ENCODE results near the gene PGM2. TPM values are rescaled to one million over a fixed set of nuclear protein-coding genes. Genes with fewer than 3 reads are reported as not detected.

PGM2 gene
- total RNA-seq, 1 experiment from 2014 or later, result 37.0 TPM

DNA sequence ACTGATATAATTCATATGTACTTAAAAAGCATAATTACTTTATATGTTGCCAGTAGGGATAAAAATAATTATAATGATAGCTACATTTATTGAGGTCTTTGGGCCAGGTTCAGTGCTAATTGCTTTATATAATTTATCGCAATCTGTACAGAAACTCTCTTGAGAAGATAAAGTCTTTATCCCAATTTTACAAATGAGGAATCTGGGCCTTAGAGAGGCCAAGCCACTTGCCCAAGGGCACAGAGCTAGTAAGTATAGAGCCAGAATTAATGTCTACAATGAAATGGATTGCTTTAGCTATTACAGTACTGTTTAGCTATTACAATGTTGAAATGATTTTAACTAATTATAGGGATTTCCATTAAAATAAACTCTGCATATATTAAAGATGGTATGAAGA is 33.8 kb downstream of the PGM2 start:
- Histone ChIP-seq H3K27ac (no peak overlapping the region), H3K4me3 (no peak overlapping the region), H3K9me3 (replicated peaks) (no peaks in the 10 kb centered on the region), H3K4me1 (no peaks in the 10 kb centered on the region), H3K36me3 (peaks cover 24% of the 10 kb centered on the region), H3K27me3 (no peaks in the 10 kb centered on the region)
- DNase-seq, result no peak

DNA sequence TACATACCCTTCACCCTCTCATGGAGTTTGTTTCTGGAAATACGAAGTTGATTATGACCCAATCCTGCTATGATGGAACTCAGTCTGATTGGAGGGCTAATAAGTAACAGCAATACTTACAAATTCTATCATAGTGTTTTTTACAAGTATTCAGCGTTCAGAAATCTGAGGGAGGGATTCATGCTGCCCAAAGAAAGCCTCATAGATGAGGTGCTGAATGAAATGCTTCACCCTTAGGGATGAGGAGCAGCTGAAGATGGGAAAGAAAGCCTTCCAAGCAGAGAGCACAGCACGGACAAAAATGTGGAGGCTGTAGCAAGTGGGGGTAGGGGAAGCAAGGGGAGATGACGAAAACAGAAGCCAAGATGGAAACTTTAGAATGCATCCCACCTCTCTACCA is 36.5 kb downstream of the PGM2 start:
- H3K36me3 ChIP-seq, result peaks cover 13% of the 10 kb centered on the region
- H3K27me3 ChIP-seq, result no peaks in the 10 kb centered on the region
- DNase-seq, result no peak
- H3K9me3 ChIP-seq (replicated peaks), result no peaks in the 10 kb centered on the region
- H3K27ac ChIP-seq, result no peak overlapping the region
- no peak overlapping the region for H3K4me3 ChIP-seq
- no peaks in the 10 kb centered on the region for H3K4me1 ChIP-seq

DNA sequence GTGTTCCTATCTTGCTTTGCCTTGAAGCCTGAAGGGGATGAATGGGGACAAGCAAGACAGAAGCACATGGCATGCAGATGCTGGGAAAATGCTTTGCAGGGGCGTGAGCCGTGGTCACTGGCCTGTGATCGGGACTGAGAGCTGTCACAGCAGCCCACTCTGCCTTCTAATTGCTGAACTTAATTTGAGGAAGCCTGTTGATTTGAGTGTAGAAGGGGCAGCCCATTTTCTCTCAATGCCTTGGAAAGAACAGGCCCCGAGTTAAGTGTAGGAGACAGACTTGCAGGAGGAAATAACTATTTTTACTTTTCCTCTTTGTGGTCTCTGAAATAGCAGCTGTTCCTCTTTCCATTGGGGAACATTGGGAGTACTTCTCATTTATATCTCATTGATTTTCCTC is 38.3 kb downstream of the PGM2 start:
- DNase-seq, result no peak
- H3K9me3 ChIP-seq (replicated peaks), result no peaks in the 10 kb centered on the region

GRCh38 chr4:37865450-37865849 is 39.0 kb downstream of the PGM2 start:
- Histone ChIP-seq H3K27ac (no peak overlapping the region), H3K4me3 (no peak overlapping the region), H3K4me1 (no peaks in the 10 kb centered on the region), H3K36me3 (peaks cover 13% of the 10 kb centered on the region), H3K9me3 (replicated peaks) (no peaks in the 10 kb centered on the region), H3K27me3 (no peaks in the 10 kb centered on the region)
- DNase-seq, result no peak

More for the DNA sequence above, 38.3 kb downstream of the PGM2 start:
- Histone ChIP-seq H3K4me3 (no peak overlapping the region), H3K36me3 (peaks cover 13% of the 10 kb centered on the region), H3K27me3 (no peaks in the 10 kb centered on the region), H3K27ac (no peak overlapping the region), H3K4me1 (no peaks in the 10 kb centered on the region)

GRCh38 chr4:37867102-37867501 is 40.6 kb downstream of the PGM2 start:
- Histone ChIP-seq H3K27me3 (no peaks in the 10 kb centered on the region), H3K27ac (no peak overlapping the region), H3K36me3 (peaks cover 10% of the 10 kb centered on the region), H3K4me3 (no peak overlapping the region), H3K4me1 (no peaks in the 10 kb centered on the region), H3K9me3 (replicated peaks) (no peaks in the 10 kb centered on the region)
- no peak for DNase-seq

DNA sequence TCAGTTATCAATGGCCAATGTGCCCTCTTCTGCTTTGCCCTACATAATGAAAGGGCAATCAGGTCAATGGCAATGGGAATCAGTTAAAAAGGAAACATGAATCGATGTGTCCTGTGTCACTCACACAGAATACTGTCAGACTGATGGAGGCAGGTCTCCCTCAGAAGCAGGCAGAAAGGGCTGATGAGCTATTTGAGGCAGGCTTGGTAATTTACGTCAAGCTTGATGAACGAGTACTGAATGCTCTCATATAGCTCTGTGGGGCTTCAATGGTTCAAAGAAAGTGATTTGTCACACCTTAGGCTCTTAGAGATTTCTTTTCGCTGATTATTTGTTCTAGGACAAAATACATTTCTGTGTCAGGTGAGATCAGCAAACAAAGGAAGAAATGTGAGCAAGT is 41.8 kb downstream of the PGM2 start:
- Histone ChIP-seq H3K9me3 (replicated peaks) (no peaks in the 10 kb centered on the region), H3K27me3 (no peaks in the 10 kb centered on the region), H3K4me3 (no peak overlapping the region), H3K36me3 (no peaks in the 10 kb centered on the region), H3K27ac (no peak overlapping the region), H3K4me1 (no peaks in the 10 kb centered on the region)
- DNase-seq, result no peak

GRCh38 chr4:37872310-37872988 is 46.0 kb downstream of the PGM2 start:
- Histone ChIP-seq H3K27me3 (no peaks in the 10 kb centered on the region), H3K9me3 (replicated peaks) (no peaks in the 10 kb centered on the region), H3K4me1 (no peaks in the 10 kb centered on the region), H3K36me3 (no peaks in the 10 kb centered on the region), H3K4me3 (no peak overlapping the region), H3K27ac (no peak overlapping the region)
- no peak for DNase-seq

DNA sequence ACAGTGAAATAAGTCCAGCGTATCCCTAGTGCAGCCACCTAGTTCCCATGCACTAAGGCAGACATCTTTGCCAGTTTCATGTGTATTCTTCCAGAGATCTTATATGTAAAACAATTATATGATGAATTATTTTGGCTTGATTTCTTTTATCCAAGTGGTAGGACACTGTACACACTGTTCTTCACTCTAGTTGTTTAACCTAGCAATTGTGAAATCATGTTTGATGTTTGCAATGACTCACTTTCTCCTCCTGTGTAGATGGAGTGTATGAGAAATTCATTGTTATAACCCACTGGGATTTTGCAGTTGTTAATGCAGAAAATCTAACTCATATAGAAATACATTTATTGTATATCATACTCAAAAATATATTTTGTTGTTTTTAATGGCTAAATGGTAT is 46.9 kb downstream of the PGM2 start:
- H3K27ac ChIP-seq, result no peak overlapping the region
- no peaks in the 10 kb centered on the region for H3K9me3 ChIP-seq (replicated peaks)
- H3K27me3 ChIP-seq, result no peaks in the 10 kb centered on the region
- H3K4me1 ChIP-seq, result no peaks in the 10 kb centered on the region
- H3K36me3 ChIP-seq, result no peaks in the 10 kb centered on the region
- DNase-seq, result no peak
- no peak overlapping the region for H3K4me3 ChIP-seq

- Histone ChIP-seq H3K27me3 (no peaks in the 10 kb centered on the region), H3K36me3 (no peaks in the 10 kb centered on the region), H3K4me3 (no peak overlapping the region), H3K9me3 (replicated peaks) (no peaks in the 10 kb centered on the region), H3K27ac (no peak overlapping the region), H3K4me1 (no peaks in the 10 kb centered on the region)
- no peak for DNase-seq
Observed at GRCh38 chr4:37876156-37876555, 49.7 kb downstream of the PGM2 start.

GRCh38 chr4:37879365-37879764 is 52.9 kb downstream of the PGM2 start:
- H3K4me3 ChIP-seq, result no peak overlapping the region
- H3K9me3 ChIP-seq (replicated peaks), result no peaks in the 10 kb centered on the region
- no peak for DNase-seq
- H3K27ac ChIP-seq, result no peak overlapping the region
- no peaks in the 10 kb centered on the region for H3K36me3 ChIP-seq
- H3K4me1 ChIP-seq, result no peaks in the 10 kb centered on the region
- no peaks in the 10 kb centered on the region for H3K27me3 ChIP-seq

DNA sequence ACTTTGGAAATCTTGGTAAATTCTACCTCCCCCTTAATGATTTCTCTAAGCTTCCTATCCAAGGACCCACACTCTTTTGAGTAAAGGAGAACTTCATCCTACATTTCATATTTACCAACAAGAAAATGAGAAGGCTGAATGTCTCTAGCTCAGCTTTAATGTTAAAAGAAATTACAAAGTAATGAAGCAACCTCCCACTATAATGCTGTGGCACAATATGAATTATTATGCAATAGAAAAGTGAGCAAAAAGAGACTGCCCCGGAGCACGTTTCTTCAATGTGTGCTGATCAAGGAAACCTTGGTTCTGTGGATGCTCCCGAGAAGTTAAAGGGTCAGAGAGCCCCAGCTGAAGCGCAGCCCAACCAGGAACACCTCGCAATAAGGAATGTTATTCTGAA is 55.3 kb downstream of the PGM2 start:
- H3K36me3 ChIP-seq, result no peaks in the 10 kb centered on the region
- no peak for DNase-seq

DNA sequence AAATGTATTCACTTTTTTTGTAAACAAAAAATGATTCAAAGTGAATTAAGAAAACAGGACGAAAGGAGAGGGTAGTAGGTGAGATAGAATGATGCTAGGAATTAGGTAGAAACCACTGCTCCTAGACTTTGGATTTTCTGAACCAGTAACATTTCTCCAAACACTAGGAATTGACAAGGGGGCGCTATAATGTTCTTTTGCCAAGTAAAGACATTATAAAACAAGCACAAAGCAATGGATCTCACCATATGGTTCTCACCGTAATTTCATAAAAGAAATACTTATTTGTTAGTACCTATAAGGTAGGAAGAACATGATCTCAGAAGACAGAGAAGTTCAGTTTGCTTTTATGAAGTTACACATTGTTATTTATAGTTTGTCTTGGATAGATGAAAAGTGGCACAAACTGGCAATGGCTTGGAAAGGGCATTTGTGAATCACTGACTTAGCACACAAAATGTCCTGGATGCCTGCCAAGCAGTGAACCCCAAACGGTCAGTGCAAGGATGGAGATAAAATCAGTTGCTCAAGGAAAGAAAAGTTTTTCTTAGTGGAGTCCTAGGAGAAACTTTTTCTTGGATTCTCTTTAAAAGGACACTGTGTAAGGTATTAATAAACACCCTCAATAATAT is 56.3 kb downstream of the PGM2 start:
- Histone ChIP-seq H3K9me3 (replicated peaks) (no peaks in the 10 kb centered on the region), H3K36me3 (no peaks in the 10 kb centered on the region), H3K4me1 (no peaks in the 10 kb centered on the region), H3K4me3 (no peak overlapping the region), H3K27ac (no peak overlapping the region), H3K27me3 (no peaks in the 10 kb centered on the region)
- no peak for DNase-seq

More for the DNA sequence above, 55.3 kb downstream of the PGM2 start:
- H3K4me3 ChIP-seq, result no peak overlapping the region
- H3K9me3 ChIP-seq (replicated peaks), result no peaks in the 10 kb centered on the region
- no peaks in the 10 kb centered on the region for H3K27me3 ChIP-seq
- H3K27ac ChIP-seq, result no peak overlapping the region
- H3K4me1 ChIP-seq, result no peaks in the 10 kb centered on the region

GRCh38 chr4:37884855-37885487 is 58.5 kb downstream of the PGM2 start:
- DNase-seq, result no peak
- Histone ChIP-seq H3K36me3 (no peaks in the 10 kb centered on the region), H3K27me3 (peaks cover 7% of the 10 kb centered on the region), H3K9me3 (replicated peaks) (no peaks in the 10 kb centered on the region), H3K4me3 (no peak overlapping the region), H3K4me1 (no peaks in the 10 kb centered on the region), H3K27ac (no peak overlapping the region)

DNA sequence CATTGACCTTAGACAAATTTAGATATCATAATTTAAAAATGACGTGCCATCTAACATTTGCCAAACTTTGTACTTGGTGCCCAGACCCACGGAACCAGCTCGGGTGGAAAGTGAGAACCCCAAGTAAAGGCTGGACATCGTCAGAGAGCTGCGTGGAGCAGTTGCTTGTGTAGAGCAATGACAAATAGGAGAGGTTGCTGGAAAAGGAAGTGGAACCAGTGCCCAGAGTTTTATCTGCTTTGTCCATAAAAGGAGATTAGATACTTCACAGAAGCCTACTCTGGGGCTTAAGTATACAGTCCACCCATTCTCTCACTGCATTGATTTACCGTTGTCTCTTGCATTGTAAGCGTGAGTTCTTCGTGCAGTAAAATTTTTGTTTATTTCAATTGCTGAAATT is 59.0 kb downstream of the PGM2 start:
- Histone ChIP-seq H3K4me1 (peaks cover 3% of the 10 kb centered on the region; the same call in 1 of the 2 replicates), H3K27me3 (peaks cover 12% of the 10 kb centered on the region), H3K27ac (no peak overlapping the region), H3K36me3 (no peaks in the 10 kb centered on the region), H3K9me3 (replicated peaks) (no peaks in the 10 kb centered on the region), H3K4me3 (no peak overlapping the region)
- DNase-seq, result no peak

DNA sequence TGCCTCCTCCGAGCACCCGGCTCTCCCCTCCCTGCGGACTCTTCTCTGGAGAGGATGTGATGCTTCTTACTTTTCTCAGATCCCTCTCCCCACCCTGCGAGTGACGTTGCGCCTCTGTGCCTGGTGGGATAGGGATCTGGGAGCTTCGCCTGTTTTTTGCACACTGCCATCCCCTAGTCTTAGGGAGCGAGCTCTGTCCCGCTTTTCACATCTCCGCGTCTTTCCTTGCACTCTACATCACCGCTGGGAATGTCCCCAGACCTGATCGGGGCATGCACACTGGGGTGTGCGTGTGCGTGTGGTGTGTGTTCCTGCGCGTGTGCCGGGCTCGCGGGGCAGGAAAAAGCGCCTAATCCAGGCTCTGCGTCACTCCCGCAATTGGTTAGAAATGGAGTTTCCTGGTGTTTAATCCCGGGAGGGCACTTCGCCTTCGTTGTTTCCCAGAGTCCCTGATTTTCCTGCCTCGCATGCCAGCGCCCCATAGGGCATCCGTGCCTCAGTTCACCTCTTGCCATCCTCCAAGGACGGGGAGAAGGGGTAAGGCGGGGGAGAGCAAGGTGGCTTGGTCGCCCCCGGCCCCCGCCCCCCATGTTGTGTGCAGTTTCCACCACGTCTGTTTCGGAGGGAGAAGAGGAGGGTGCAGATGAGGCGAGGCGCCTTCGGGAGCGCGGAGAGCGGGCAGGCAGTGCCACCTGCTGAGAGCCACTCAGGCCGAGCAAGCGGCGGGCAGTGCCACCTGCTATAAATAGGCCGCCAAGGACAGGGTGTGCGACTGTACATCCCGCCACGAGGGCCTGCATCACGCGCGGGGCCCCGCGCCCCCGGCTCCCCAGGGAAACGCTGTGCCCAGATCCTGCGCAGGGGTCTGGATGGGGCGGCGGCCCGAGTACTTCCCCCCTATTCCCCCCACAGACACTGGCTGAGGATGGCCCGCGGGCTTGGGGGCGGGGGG is 63.6 kb downstream of the PGM2 start:
- Histone ChIP-seq H3K27me3 (peaks cover 13% of the 10 kb centered on the region), H3K4me3 (peak overlapping the region; percentile 64), H3K4me1 (peaks cover 3% of the 10 kb centered on the region; the same call in 1 of the 2 replicates), H3K9me3 (replicated peaks) (no peaks in the 10 kb centered on the region), H3K27ac (no peak overlapping the region), H3K36me3 (no peaks in the 10 kb centered on the region)
- no peak for DNase-seq

Measured in SJCRH30 (cell line).